GM19099 (cell line): Measurements from ENCODE around the gene AFAP1.

Experiments used
- POLR2A ChIP-seq: IDR thresholded peaks from 3 replicates; pipeline ENCODE4 v1.6.1; 2011; ENCODE audit warnings: low read depth; ENCODE audit not compliant: insufficient read length; ENCODE audit errors: extremely low read depth

AFAP1 gene

DNA sequence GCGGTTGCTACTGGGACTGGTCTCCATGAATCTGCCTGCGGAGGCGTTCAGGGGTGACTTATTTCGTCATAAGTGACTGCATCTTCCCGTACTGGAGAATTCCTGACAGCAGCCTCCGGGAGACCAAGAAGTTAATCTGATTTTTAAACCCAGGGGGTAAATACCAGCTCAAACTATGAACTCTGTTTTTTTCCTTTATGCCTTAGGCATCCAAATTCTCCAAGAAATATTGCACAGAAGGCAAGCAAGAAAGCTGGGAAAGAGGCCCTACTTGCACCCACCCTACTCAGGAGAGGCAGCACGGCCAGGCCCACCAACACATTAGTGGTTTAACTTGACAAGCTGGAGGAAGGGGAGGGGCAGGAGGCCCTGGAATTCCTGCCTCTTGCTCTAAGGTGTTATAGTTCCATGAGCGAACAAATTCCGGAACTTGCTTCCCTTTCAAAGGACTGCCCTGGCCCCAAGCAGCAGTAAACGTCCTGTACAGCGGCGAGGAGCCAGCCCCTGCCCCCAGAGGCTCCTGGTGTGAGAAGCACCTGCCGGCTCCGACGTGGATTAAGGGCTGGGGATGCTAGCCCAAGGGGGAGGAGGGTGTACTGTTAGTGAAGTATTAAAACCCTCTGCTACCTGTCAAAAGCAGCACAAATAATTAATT is 177.2 kb downstream of the AFAP1 start:
- TF ChIP-seq POLR2A, result no peak

GRCh38 chr4:7761720-7762119 is 177.9 kb downstream of the AFAP1 start:
- no peak for TF ChIP-seq POLR2A

GRCh38 chr4:7761312-7761711 is 178.3 kb downstream of the AFAP1 start:
- no peak for TF ChIP-seq POLR2A

- TF ChIP-seq POLR2A, result no peak
Observed at GRCh38 chr4:7760706-7761105, 179.0 kb downstream of the AFAP1 start.

DNA sequence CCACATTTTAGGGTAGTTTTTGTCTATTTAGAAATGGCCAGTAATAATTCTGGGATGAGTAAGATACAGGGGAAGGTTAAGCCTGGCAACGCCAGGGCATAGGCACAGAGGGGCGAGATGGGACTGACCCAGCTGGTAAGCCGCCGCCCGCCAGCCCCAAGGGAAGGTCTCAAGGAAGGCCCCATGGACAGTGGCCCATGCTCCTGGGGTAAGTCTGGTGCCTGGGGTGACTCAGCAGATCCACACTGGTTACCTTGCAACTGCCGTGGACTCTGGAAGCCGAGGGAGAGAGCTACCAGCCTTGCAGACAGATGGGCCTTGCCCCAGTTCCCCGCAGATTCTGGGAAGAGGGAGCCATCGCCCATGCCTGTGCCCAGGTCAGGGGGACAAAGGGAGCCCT is 179.4 kb downstream of the AFAP1 start:
- no peak for TF ChIP-seq POLR2A

DNA sequence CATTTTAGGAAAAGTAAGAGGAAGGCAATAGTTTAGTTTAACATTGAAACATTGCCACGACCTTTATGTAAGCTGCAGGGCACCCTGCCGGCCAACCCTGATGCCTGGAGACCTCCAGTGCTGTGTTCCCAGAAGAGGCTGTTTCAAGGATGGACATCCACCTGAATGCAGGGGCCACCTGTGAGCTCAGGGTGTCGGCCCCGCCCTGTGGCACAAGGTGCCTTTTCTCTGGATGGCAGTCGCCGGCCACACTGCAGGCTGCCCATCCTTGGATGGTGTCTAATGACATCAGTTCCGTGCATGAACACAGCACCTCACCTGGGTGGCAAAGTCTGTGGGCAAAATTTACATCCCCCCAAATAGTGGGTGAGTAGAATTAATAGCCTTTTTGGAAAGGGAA is 180.0 kb downstream of the AFAP1 start:
- no peak for TF ChIP-seq POLR2A

GRCh38 chr4:7759216-7759615 is 180.4 kb downstream of the AFAP1 start:
- TF ChIP-seq POLR2A, result no peak

GRCh38 chr4:7758476-7758875 is 181.2 kb downstream of the AFAP1 start:
- no peak for TF ChIP-seq POLR2A

GRCh38 chr4:7757501-7758471 is 181.9 kb downstream of the AFAP1 start:
- TF ChIP-seq POLR2A, result no peak

GRCh38 chr4:7756561-7757355 is 182.9 kb downstream of the AFAP1 start:
- no peak for TF ChIP-seq POLR2A

DNA sequence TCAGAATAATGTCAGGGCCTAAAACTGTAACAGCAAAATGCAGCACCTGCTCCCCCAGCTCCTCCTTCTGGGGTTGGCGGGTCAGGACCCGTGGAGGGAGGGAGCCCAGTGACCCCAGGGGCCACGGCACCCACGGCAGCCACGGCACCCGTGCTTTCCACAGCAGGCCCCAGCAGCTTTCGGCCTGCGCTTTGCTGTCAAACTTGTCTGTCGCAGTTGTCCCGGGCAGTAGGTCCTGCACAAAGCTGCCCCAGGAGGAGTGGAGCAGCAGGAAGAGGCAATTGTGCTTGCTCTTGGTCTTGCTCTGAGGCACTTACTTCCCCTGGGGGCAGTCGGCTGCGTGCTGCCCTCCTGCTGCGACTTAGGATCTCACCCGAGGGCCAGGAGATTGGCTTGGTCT is 183.6 kb downstream of the AFAP1 start:
- TF ChIP-seq POLR2A, result no peak

DNA sequence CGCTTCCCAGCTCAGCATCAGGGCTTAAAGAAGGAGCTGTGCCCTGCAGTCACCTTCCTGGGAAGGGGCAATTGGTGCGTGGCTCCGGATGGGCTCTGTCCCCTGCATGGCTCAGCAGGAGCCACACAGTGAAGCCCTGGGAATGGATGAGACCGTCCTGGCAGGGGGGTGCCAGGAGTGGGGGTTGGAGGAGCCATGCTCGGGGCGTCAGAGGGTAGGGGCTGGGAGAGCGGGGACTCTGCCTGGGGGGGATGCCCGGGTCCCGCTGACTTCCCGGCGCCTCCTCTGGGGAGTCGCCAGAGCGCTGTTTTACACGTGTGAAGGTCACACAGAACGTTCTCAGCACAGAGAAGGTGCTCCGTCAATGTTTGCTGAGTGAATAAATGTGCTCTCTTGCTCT is 184.1 kb downstream of the AFAP1 start:
- no peak for TF ChIP-seq POLR2A

- no peak for TF ChIP-seq POLR2A
Observed at GRCh38 chr4:7754565-7755262, 184.9 kb downstream of the AFAP1 start.

DNA sequence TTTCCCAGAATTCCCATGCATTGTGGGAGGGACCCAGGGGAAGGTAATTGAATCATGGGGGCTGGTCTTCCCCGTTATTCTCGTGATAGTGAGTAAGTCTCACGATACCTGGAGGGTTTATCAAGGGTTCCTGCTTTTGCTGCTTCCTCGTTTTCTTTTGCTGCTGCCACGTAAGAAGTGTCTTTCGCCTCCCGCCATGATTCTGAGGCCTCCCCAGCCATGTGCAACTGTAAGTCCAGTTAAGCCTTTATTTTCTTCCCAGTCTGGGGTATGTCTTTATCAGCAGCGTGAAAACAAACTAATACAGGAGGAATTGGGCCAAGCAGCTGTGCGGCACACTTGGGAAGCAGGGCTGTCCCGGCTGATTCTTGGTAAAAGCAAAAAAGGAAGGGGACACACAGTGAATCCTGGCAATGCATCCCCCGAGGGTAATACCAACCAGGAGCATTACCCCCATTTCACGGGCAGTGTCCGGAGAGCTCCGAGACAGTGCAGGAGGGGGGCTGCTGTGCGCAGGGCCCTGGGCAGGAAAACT is 185.7 kb downstream of the AFAP1 start:
- TF ChIP-seq POLR2A, result no peak
